Neural cell (in vitro differentiated cells): Measurements from ENCODE around the gene MAGEB4. TPM values are rescaled to one million over a fixed set of nuclear protein-coding genes. Genes with fewer than 3 reads are reported as not detected.

Experiments
- H2AFZ ChIP-seq: fragments of 200-600, 300-800 bp; sonication (generic), shearing (Covaris generic); 2 replicates; pipeline ENCODE4 v1.6.0; 2014; ENCODE audit warnings: low read depth, mild to moderate bottlenecking, antibody characterized with exemption, low read length, moderate library complexity
- H3F3A ChIP-seq: fragments of 200-600 bp; shearing (Covaris generic); 2 replicates; pipeline ENCODE4 v1.6.1; 2016; ENCODE audit warnings: mild to moderate bottlenecking, moderate library complexity, mixed read lengths, antibody characterized with exemption, low read length; ENCODE audit not compliant: insufficient read depth, poor library complexity, severe bottlenecking
- H3K27ac ChIP-seq: fragments of 200-600, 300-800 bp; sonication (generic), shearing (Covaris generic); 2 replicates; pipeline ENCODE4 v1.5.1; 2014; ENCODE audit warnings: mild to moderate bottlenecking, low read length, moderate library complexity
- H3K27me3 ChIP-seq: fragments of 300-800, 200-600 bp; sonication (generic), shearing (Covaris generic); 2 replicates; pipeline ENCODE4 v1.6.0; 2014; ENCODE audit warnings: mild to moderate bottlenecking, low read depth, low read length, moderate library complexity; ENCODE audit not compliant: insufficient read depth
- H3K36me3 ChIP-seq: fragments of 300-800, 200-600 bp; sonication (generic), shearing (Covaris generic); 2 replicates; pipeline ENCODE4 v1.5.1; 2014; ENCODE audit warnings: mild to moderate bottlenecking, antibody characterized with exemption, low read length, moderate library complexity; ENCODE audit not compliant: insufficient read depth
- H3K4me2 ChIP-seq: fragments of 300-800, 200-600 bp; sonication (generic), shearing (Covaris generic); 2 replicates; pipeline ENCODE4 v1.6.0; 2014; ENCODE audit warnings: mild to moderate bottlenecking, low read length
- H3K4me3 ChIP-seq: fragments of 300-800, 200-600 bp; sonication (generic), shearing (Covaris generic); 2 replicates; pipeline ENCODE4 v1.5.1; 2014; ENCODE audit warnings: mild to moderate bottlenecking, low read length, moderate library complexity
- H3K79me2 ChIP-seq: fragments of 200-600 bp; shearing (Covaris generic); replicated peaks from 2 replicates; pipeline ENCODE4 v1.6.0; 2014; ENCODE audit warnings: mild to moderate bottlenecking, low read length, moderate library complexity; ENCODE audit not compliant: insufficient read depth
- H3K9ac ChIP-seq: fragments of 300-800, 200-600 bp; sonication (generic), shearing (Covaris generic); 2 replicates; pipeline ENCODE4 v1.6.1; 2016; ENCODE audit warnings: mild to moderate bottlenecking, low read length, mixed read lengths
- H3K9me2 ChIP-seq: fragments of 200-600 bp; shearing (Covaris generic); 2 replicates; pipeline ENCODE4 v1.6.1; 2016; ENCODE audit warnings: mild to moderate bottlenecking, low read length, mixed read lengths; ENCODE audit not compliant: insufficient read depth
- H3K9me3 ChIP-seq: fragments of 200-600, 300-800 bp; sonication (generic), shearing (Covaris generic); 2 replicates; pipeline ENCODE4 v1.6.1; 2016; ENCODE audit warnings: mild to moderate bottlenecking, mixed run types, low read length, moderate library complexity, mixed read lengths
- H4K20me1 ChIP-seq: fragments of 200-600 bp; shearing (Covaris generic); 2 replicates; pipeline ENCODE4 v1.6.1; 2016; ENCODE audit warnings: mild to moderate bottlenecking, mixed run types; ENCODE audit not compliant: insufficient read depth
- SMC3 ChIP-seq: fragments of 450-650 bp; conservative IDR thresholded peaks from 2 replicates; pipeline ENCODE4 v1.6.1; 2014; ENCODE audit warnings: antibody characterized with exemption, mild to moderate bottlenecking, moderate library complexity; ENCODE audit not compliant: poor library complexity
- TAF1 ChIP-seq: IDR thresholded peaks from 2 replicates; pipeline ENCODE4 v1.6.1; 2012; ENCODE audit warnings: low read depth
- polyA plus RNA-seq: library from polyadenylated mRNA; depleted of rRNA; stranded (reverse); fragments of >200 nt; gene quantifications from 2 replicates; pipeline ENCODE4 v1.2.3, GENCODE V29; 2014
- TF ChIP-seq, protein P1 (sequence below): IDR thresholded peaks from 2 replicates; pipeline ENCODE4 v1.6.1; 2012; ENCODE audit warnings: borderline replicate concordance

MAGEB4 gene
- polyA plus RNA-seq, 1 donor from 2014 or later, result not detected

DNA sequence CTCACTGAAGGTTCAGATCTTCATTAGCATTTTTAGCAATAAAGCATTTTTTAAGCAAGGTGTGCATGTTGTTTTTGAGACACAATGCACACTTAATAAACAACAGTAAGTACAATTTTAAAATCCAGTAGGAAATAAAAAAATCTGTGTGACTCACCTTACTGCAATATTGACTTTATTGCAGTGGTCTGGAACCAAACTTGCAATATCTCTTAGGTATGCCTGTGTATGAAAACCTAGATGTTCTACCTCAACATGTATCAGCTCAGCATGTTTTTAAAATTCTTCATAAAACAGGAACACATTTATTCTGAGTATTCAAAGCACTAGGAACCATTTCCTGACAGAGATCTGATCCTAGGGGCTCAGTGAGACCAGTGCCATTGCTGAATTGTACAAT is 40.7 kb downstream of the MAGEB4 start:
- Histone ChIP-seq H3K27ac (no peak overlapping the region), H2AFZ (no peak overlapping the region), H3F3A (no peaks in the 10 kb centered on the region), H3K9me2 (no peaks in the 10 kb centered on the region), H3K27me3 (no peaks in the 10 kb centered on the region), H3K79me2 (no peaks in the 10 kb centered on the region), H3K9me3 (no peaks in the 10 kb centered on the region), H3K9ac (no peak overlapping the region), H3K36me3 (no peaks in the 10 kb centered on the region), H3K4me3 (no peak overlapping the region), H4K20me1 (no peaks in the 10 kb centered on the region), H3K4me2 (no peak overlapping the region)
- TF ChIP-seq, protein P1, sequence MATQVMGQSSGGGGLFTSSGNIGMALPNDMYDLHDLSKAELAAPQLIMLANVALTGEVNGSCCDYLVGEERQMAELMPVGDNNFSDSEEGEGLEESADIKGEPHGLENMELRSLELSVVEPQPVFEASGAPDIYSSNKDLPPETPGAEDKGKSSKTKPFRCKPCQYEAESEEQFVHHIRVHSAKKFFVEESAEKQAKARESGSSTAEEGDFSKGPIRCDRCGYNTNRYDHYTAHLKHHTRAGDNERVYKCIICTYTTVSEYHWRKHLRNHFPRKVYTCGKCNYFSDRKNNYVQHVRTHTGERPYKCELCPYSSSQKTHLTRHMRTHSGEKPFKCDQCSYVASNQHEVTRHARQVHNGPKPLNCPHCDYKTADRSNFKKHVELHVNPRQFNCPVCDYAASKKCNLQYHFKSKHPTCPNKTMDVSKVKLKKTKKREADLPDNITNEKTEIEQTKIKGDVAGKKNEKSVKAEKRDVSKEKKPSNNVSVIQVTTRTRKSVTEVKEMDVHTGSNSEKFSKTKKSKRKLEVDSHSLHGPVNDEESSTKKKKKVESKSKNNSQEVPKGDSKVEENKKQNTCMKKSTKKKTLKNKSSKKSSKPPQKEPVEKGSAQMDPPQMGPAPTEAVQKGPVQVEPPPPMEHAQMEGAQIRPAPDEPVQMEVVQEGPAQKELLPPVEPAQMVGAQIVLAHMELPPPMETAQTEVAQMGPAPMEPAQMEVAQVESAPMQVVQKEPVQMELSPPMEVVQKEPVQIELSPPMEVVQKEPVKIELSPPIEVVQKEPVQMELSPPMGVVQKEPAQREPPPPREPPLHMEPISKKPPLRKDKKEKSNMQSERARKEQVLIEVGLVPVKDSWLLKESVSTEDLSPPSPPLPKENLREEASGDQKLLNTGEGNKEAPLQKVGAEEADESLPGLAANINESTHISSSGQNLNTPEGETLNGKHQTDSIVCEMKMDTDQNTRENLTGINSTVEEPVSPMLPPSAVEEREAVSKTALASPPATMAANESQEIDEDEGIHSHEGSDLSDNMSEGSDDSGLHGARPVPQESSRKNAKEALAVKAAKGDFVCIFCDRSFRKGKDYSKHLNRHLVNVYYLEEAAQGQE, result no peak

GRCh38 chrX:30283456-30284200 is 41.8 kb downstream of the MAGEB4 start:
- H2AFZ ChIP-seq, result no peak overlapping the region
- H3K27ac ChIP-seq, result no peak overlapping the region
- H3K79me2 ChIP-seq, result no peaks in the 10 kb centered on the region
- H4K20me1 ChIP-seq, result no peaks in the 10 kb centered on the region
- no peak overlapping the region for H3K4me3 ChIP-seq
- no peaks in the 10 kb centered on the region for H3K36me3 ChIP-seq
- H3K27me3 ChIP-seq, result no peaks in the 10 kb centered on the region
- H3K9me3 ChIP-seq, result no peaks in the 10 kb centered on the region
- TF ChIP-seq TAF1 (no peak), SMC3 (no peak)
- no peaks in the 10 kb centered on the region for H3F3A ChIP-seq
- H3K9ac ChIP-seq, result no peak overlapping the region
- no peak overlapping the region for H3K4me2 ChIP-seq
- no peaks in the 10 kb centered on the region for H3K9me2 ChIP-seq

Other genes starting within 250 kb of the MAGEB4 start
- gene MAGEB2, start 26.4 kb upstream of the MAGEB4 start, polyA plus RNA-seq, result not detected in 2 replicates
- gene MAGEB3, start 11.3 kb upstream of the MAGEB4 start, polyA plus RNA-seq, result not detected in 2 replicates
- not detected in 2 replicates for gene MAGEB1, start 5.1 kb downstream of the MAGEB4 start, polyA plus RNA-seq
- not detected in 2 replicates for gene NR0B1, start 67.4 kb downstream of the MAGEB4 start, polyA plus RNA-seq